Trophoblast cell (in vitro differentiated cells and primary cell): ENCODE results near the gene ZFHX3.

Experiments
- DNase-seq, 2 donors: peaks; one replicate each; pipeline ENCODE4 v3.0.0-alpha.2; 2016
- H2AFZ ChIP-seq: 2 replicates; pipeline ENCODE4 v1.6.1; 2013; ENCODE audit warnings: low read length, moderate library complexity, mild to moderate bottlenecking; ENCODE audit not compliant: insufficient read depth, poor library complexity
- H2AK5ac ChIP-seq: 2 replicates; pipeline ENCODE4 v1.6.1; 2013; ENCODE audit warnings: mild to moderate bottlenecking, low read length
- H2BK120ac ChIP-seq: 2 replicates; pipeline ENCODE4 v1.6.1; 2013; ENCODE audit warnings: low read length, mild to moderate bottlenecking, moderate library complexity; ENCODE audit not compliant: insufficient read depth, poor library complexity
- H2BK12ac ChIP-seq: 2 replicates; pipeline ENCODE4 v1.6.1; 2013; ENCODE audit warnings: mild to moderate bottlenecking, low read length, moderate library complexity
- H2BK5ac ChIP-seq: 2 replicates; pipeline ENCODE4 v1.6.1; 2013; ENCODE audit warnings: low read length, low read depth, moderate library complexity, mild to moderate bottlenecking; ENCODE audit not compliant: poor library complexity
- H3K14ac ChIP-seq: 2 replicates; pipeline ENCODE4 v1.6.1; 2013; ENCODE audit warnings: mild to moderate bottlenecking, low read length
- H3K18ac ChIP-seq: 2 replicates; pipeline ENCODE4 v1.6.1; 2013; ENCODE audit warnings: mild to moderate bottlenecking, low read length
- H3K23ac ChIP-seq: 2 replicates; pipeline ENCODE4 v1.6.1; 2013; ENCODE audit warnings: low read length
- H3K27ac ChIP-seq: 2 replicates; pipeline ENCODE4 v1.5.1; 2013; ENCODE audit warnings: low read depth, mild to moderate bottlenecking, inconsistent platforms, low read length, moderate library complexity
- H3K27me3 ChIP-seq: 2 replicates; pipeline ENCODE4 v1.6.1; 2013; ENCODE audit warnings: inconsistent platforms, mild to moderate bottlenecking, low read length, moderate library complexity; ENCODE audit not compliant: insufficient read depth
- H3K36me3 ChIP-seq, 2 experiments: 1 replicate in 1 of 2; 2 replicates in 1 of 2; pipeline ENCODE4 v1.6.1; 2013; ENCODE audit warnings: low read length in 2 of 2, mild to moderate bottlenecking in 2 of 2, moderate library complexity in 1 of 2; ENCODE audit not compliant: insufficient read depth in 2 of 2, control insufficient read depth in 1 of 2
- H3K4ac ChIP-seq: 2 replicates; pipeline ENCODE4 v1.6.1; 2013; ENCODE audit warnings: low read depth, mild to moderate bottlenecking, low read length, moderate library complexity
- H3K4me1 ChIP-seq, 2 experiments: 1 replicate in 1 of 2; 2 replicates in 1 of 2; pipeline ENCODE4 v1.6.1; 2013; ENCODE audit warnings: low read length in 2 of 2, mild to moderate bottlenecking in 2 of 2, moderate library complexity in 1 of 2; ENCODE audit not compliant: insufficient read depth in 2 of 2, control insufficient read depth in 1 of 2
- H3K4me2 ChIP-seq: 2 replicates; pipeline ENCODE4 v1.6.1; 2013; ENCODE audit warnings: inconsistent platforms, mild to moderate bottlenecking, low read length, moderate library complexity
- H3K4me3 ChIP-seq: 2 replicates; pipeline ENCODE4 v1.5.1; 2013; ENCODE audit warnings: mild to moderate bottlenecking, low read depth, low read length, inconsistent platforms
- H3K79me1 ChIP-seq: one replicate; pipeline ENCODE4 v1.6.1; 2013; ENCODE audit warnings: low read length
- H3K79me2 ChIP-seq: 2 replicates; pipeline ENCODE4 v1.6.1; 2013; ENCODE audit warnings: low read length, mild to moderate bottlenecking; ENCODE audit not compliant: control insufficient read depth, insufficient read depth, poor library complexity
- H3K9ac ChIP-seq: 2 replicates; pipeline ENCODE4 v1.6.1; 2013; ENCODE audit warnings: mild to moderate bottlenecking, low read length
- H3K9me3 ChIP-seq: 2 replicates; pipeline ENCODE4 v1.6.1; 2013; ENCODE audit warnings: low read depth, mild to moderate bottlenecking, control low read depth, inconsistent platforms, low read length; ENCODE audit not compliant: insufficient read depth
- H4K12ac ChIP-seq: 2 replicates; pipeline ENCODE4 v1.6.1; 2013; ENCODE audit warnings: low read depth, mild to moderate bottlenecking, low read length, moderate library complexity
- H4K8ac ChIP-seq: 2 replicates; pipeline ENCODE4 v1.6.1; 2013; ENCODE audit warnings: low read depth, mild to moderate bottlenecking, low read length, moderate library complexity
- H4K91ac ChIP-seq: one replicate; pipeline ENCODE4 v1.6.1; 2013; ENCODE audit warnings: low read depth, mild to moderate bottlenecking, low read length, moderate library complexity
- WGBS: extraction: QIAGEN DNeasy Blood & Tissue Kit; methylation state at CpG from one replicate; pipeline ENCODE4 v1.1.7; 2013; ENCODE audit warnings: missing lambda C conversion rate; ENCODE audit not compliant: insufficient read length, insufficient coverage; ENCODE audit errors: extremely low coverage; 5-methylcytosine and 5-hydroxymethylcytosine counted together

ZFHX3 gene

DNA sequence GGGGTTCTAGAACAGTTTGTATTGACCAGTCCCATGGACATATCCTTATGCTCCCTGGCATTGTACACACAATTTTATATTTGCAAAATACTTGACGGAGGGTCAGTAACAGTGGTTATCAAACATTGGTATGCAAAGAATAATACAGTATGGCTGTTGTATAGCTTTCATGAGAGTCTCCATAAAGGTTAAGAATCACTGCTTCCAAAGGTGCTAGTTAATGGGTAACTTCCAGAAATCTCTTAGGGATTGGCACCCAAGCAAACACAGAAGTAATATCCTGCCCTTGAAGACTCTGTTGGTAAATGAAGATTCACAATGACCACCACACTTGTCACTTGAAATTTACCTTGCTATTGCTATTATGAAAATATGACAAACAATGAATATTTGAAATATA is 239.2 kb downstream of the ZFHX3 start:
- Histone ChIP-seq H2AK5ac (no peak overlapping the region), H3K4me1 (no peaks in the 10 kb centered on the region), H4K91ac (no peak overlapping the region), H4K12ac (no peak overlapping the region), H3K4ac (no peak overlapping the region), H3K14ac (no peak overlapping the region), H2AFZ (no peak overlapping the region), H2BK12ac (no peak overlapping the region), H4K8ac (no peak overlapping the region), H3K79me1 (no peaks in the 10 kb centered on the region), H3K23ac (no peak overlapping the region), H3K27me3 (no peaks in the 10 kb centered on the region), H2BK120ac (no peak overlapping the region), H3K9ac (no peak overlapping the region), H3K18ac (no peak overlapping the region), H3K4me2 (no peak overlapping the region), H3K27ac (no peak overlapping the region), H3K4me3 (no peak overlapping the region), H3K36me3 (peaks cover 6 to 11% of the 10 kb centered on the region in 2 experiments), H3K79me2 (no peaks in the 10 kb centered on the region), H3K9me3 (no peaks in the 10 kb centered on the region), H2BK5ac (no peak overlapping the region)
- no CpG with 5 or more reads among the region's 1 CpG for WGBS
- no peak for DNase-seq

DNA sequence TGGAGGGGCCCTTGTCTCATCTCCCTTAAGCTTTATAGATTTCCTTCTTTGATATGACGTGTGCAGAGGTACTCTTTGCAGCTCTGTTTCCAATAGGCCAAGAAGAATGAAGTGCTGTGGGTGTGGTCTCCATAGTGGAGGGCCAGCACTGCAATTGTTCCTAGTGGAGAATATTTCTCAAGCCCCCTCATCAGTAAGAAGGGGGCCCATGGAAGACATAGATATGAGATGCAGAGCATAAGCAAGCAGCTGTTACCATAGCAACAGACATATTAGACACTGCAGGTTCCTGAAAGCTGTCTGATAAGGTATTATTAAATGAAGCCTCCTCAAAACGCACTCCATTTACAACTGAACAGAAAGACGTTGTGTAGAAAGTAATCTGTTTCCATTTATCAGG is 240.7 kb downstream of the ZFHX3 start:
- Histone ChIP-seq H4K91ac (no peak overlapping the region), H2AFZ (no peak overlapping the region), H3K4ac (no peak overlapping the region), H3K27ac (no peak overlapping the region), H3K9ac (no peak overlapping the region), H3K36me3 (peaks cover 6 to 11% of the 10 kb centered on the region in 2 experiments), H3K18ac (no peak overlapping the region), H3K14ac (no peak overlapping the region), H3K79me1 (no peaks in the 10 kb centered on the region), H2BK5ac (no peak overlapping the region), H4K12ac (no peak overlapping the region), H3K27me3 (no peaks in the 10 kb centered on the region), H3K4me1 (no peaks in the 10 kb centered on the region), H4K8ac (no peak overlapping the region), H3K9me3 (no peaks in the 10 kb centered on the region), H3K4me2 (no peak overlapping the region), H2AK5ac (no peak overlapping the region), H3K4me3 (no peak overlapping the region), H3K79me2 (no peaks in the 10 kb centered on the region), H2BK12ac (no peak overlapping the region), H2BK120ac (no peak overlapping the region), H3K23ac (no peak overlapping the region)
- DNase-seq: no peak
- WGBS: no CpG with 5 or more reads among the region's 3 CpGs

DNA sequence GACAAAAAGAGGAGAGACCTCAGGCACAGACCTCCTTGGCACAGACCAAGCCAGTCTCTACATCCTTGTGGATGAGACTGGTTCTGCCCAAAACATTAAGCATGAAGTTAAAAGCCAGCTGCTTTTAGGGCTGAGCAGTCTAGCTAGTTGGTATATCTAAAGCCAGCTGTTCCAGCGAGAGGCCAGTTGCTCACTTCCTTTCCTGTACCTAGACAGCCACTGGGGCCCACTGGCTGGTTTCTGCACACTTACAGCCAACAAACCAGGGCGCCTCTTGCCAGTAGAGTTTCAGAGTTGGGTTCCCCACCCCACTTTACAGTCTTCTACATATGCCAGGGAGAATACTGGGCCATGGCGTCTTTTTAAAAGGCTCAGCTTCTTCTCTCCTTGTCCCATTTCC is 242.4 kb downstream of the ZFHX3 start:
- H2BK5ac ChIP-seq: no peak overlapping the region
- H3K27me3 ChIP-seq: no peaks in the 10 kb centered on the region
- H4K91ac ChIP-seq: no peak overlapping the region
- no peak overlapping the region for H4K8ac ChIP-seq
- no peak overlapping the region for H3K14ac ChIP-seq
- H3K4me2 ChIP-seq: no peak overlapping the region
- H2BK120ac ChIP-seq: no peak overlapping the region
- WGBS: no CpG with 5 or more reads among the region's 3 CpGs
- no peaks in the 10 kb centered on the region for H3K9me3 ChIP-seq
- no peaks in the 10 kb centered on the region for H3K79me1 ChIP-seq
- no peak overlapping the region for H3K18ac ChIP-seq
- no peak for DNase-seq
- H3K4me3 ChIP-seq: no peak overlapping the region
- H3K79me2 ChIP-seq: no peaks in the 10 kb centered on the region
- H4K12ac ChIP-seq: no peak overlapping the region
- H2AK5ac ChIP-seq: no peak overlapping the region
- no peak overlapping the region for H3K9ac ChIP-seq
- H3K27ac ChIP-seq: no peak overlapping the region
- no peak overlapping the region for H2AFZ ChIP-seq
- peaks cover 2 to 5% of the 10 kb centered on the region in 2 experiments for H3K36me3 ChIP-seq
- no peaks in the 10 kb centered on the region for H3K4me1 ChIP-seq
- no peak overlapping the region for H3K23ac ChIP-seq
- no peak overlapping the region for H3K4ac ChIP-seq
- H2BK12ac ChIP-seq: no peak overlapping the region

DNA sequence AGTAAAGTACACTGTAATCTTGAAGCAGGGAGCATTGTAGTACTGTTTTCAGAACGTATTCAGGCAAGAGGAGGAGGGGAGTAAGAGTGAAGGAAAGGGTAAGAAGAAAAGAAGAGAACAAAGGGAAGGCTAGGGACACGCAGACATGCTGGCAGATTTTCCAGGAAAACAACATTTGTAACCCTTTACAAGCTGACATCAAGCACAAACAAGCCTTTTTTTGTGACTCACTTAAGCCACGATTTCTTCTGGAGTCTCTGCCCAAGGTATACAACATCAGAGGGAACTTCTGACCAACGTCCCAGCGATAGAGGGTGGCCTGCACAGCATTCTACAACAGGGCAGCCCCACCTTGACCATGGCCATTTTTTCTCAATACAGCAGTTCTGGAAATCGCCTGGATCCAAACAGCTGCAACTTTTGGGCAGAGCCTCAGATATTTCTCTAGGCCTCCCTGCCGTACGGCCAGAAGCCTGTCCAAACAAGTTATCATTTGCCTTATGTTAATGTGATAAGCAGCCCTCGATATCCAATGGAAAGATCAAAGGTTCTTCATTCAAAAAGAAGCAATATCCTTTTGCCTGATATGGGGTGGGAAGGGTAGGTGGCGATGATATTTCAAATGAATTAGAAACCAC is 247.3 kb downstream of the ZFHX3 start:
- no peak overlapping the region for H2AK5ac ChIP-seq
- H3K36me3 ChIP-seq: peaks cover 23 to 33% of the 10 kb centered on the region in 2 experiments
- H2AFZ ChIP-seq: no peak overlapping the region
- H3K23ac ChIP-seq: no peak overlapping the region
- H4K91ac ChIP-seq: no peak overlapping the region
- H3K18ac ChIP-seq: no peak overlapping the region
- no peak overlapping the region for H3K27ac ChIP-seq
- H4K12ac ChIP-seq: no peak overlapping the region
- H2BK120ac ChIP-seq: no peak overlapping the region
- peaks cover 2% of the 10 kb centered on the region for H3K9me3 ChIP-seq
- H2BK5ac ChIP-seq: no peak overlapping the region
- no peaks in the 10 kb centered on the region for H3K27me3 ChIP-seq
- no peak overlapping the region for H3K4me2 ChIP-seq
- H3K14ac ChIP-seq: no peak overlapping the region
- no peaks in the 10 kb centered on the region for H3K4me1 ChIP-seq
- no peak overlapping the region for H4K8ac ChIP-seq
- no peaks in the 10 kb centered on the region for H3K79me1 ChIP-seq
- no peak overlapping the region for H3K4me3 ChIP-seq
- no peak overlapping the region for H2BK12ac ChIP-seq
- H3K9ac ChIP-seq: no peak overlapping the region
- H3K4ac ChIP-seq: no peak overlapping the region
- WGBS: no CpG with 5 or more reads among the region's 10 CpGs
- DNase-seq: no peak
- H3K79me2 ChIP-seq: no peaks in the 10 kb centered on the region
